HCT116 (cell line): ENCODE results near the gene SPATA3. TPM values are rescaled to one million over a fixed set of nuclear protein-coding genes. Genes with fewer than 3 reads are reported as not detected.

ENCODE experiments used
- ATAC-seq: fragments of 200-7000 bp; cut with Tn5 transposase; 2 replicates; pipeline ENCODE4 v1.9.1; 2020; ENCODE audit warnings: mild to moderate bottlenecking, moderate library complexity
- BruUV-seq: library from RNA; stranded (reverse); fragments of 400-500 nt; replicated peaks from 2 replicates; lab custom pipeline; 2021; lab: Mats Ljungman, UMichigan
- CTCF ChIA-PET: fragments of 300-600 bp; sonication (Branson Sonifier 250); formaldehyde crosslinking; loops from one replicate; lab custom pipeline; 2021; ENCODE audit warnings: antibody characterized with exemption; lab: Charles Lee
- POLR2A ChIA-PET: fragments of 300-600, 350-600 bp; sonication (Branson Sonifier 250); formaldehyde crosslinking; loops from one replicate; lab custom pipeline; 2021; ENCODE audit warnings: antibody characterized with exemption; lab: Charles Lee
- RAD21 ChIA-PET, 2 experiments: fragments of 300-600 bp; sonication (Branson Sonifier 250); formaldehyde crosslinking; loops; one replicate each; lab custom pipeline; 2023; ENCODE audit warnings: low total read pairs in 2 of 2; ENCODE audit not compliant: uncharacterized antibody in 2 of 2, unreplicated experiment in 2 of 2, low non-redundant PET in 1 of 2; lab: Charles Lee
- DNase-seq: peaks from one replicate; pipeline ENCODE4 v3.0.0-alpha.2; 2010; ENCODE audit warnings: low read depth, low spot score
- H2AFZ ChIP-seq: fragments of 200-600 bp; shearing (Covaris generic), sonication (generic); 2 replicates; pipeline ENCODE4 v1.6.1; 2017; ENCODE audit warnings: low read depth, mixed run types, mixed read lengths, antibody characterized with exemption, low read length; ENCODE audit not compliant: poor library complexity, severe bottlenecking
- H3K27ac ChIP-seq: 2 replicates; pipeline ENCODE4 v1.5.1; 2012; ENCODE audit warnings: low read depth, low read length
- H3K27me3 ChIP-seq: fragments of 200-600 bp; sonication (generic); 2 replicates; pipeline ENCODE4 v1.6.1; 2016; ENCODE audit warnings: mixed run types, low read length, mixed read lengths; ENCODE audit not compliant: insufficient read depth
- H3K36me3 ChIP-seq, 2 experiments: fragments of 200-500 bp in 1 of 2; fragments of 200-600 bp in 1 of 2; sonication (Bioruptor generic) in 1 of 2; sonication (generic) in 1 of 2; 2 replicates each; pipeline versions ENCODE4 v1.5.1 to v1.6.1; 2014 to 2016; ENCODE audit warnings: low read length in 2 of 2, inconsistent platforms in 1 of 2, mixed read lengths in 1 of 2, mixed run types in 1 of 2; ENCODE audit not compliant: insufficient read depth in 2 of 2, control insufficient read depth in 1 of 2
- H3K4me1 ChIP-seq, 2 experiments: fragments of 200-600 bp in 1 of 2; sonication (generic) in 1 of 2; 2 replicates each; pipeline versions ENCODE4 v1.5.1 to v1.6.1; 2012 to 2017; ENCODE audit warnings: low read length in 2 of 2, inconsistent platforms in 1 of 2, mild to moderate bottlenecking in 1 of 2, mixed read lengths in 1 of 2, mixed run types in 1 of 2, moderate library complexity in 1 of 2; ENCODE audit not compliant: insufficient read depth in 2 of 2, control insufficient read depth in 1 of 2
- H3K4me2 ChIP-seq: fragments of 200-600 bp; sonication (generic); 2 replicates; pipeline ENCODE4 v1.6.1; 2017; ENCODE audit warnings: mixed run types, low read length, mixed read lengths
- H3K4me3 ChIP-seq, 2 experiments: fragments of 200-600 bp in 1 of 2; sonication (generic) in 1 of 2; replicated peaks in 1 of 2; 2 replicates each; pipeline ENCODE4 v1.5.1; 2011 to 2016; ENCODE audit warnings: low read length in 2 of 2, control low read depth in 1 of 2, low read depth in 1 of 2, mild to moderate bottlenecking in 1 of 2, mixed read lengths in 1 of 2, mixed run types in 1 of 2
- H3K79me2 ChIP-seq: fragments of 200-600 bp; sonication (generic); 2 replicates; pipeline ENCODE4 v1.6.1; 2017; ENCODE audit warnings: mild to moderate bottlenecking, mixed run types, low read length, moderate library complexity, mixed read lengths; ENCODE audit not compliant: insufficient read depth
- H3K9ac ChIP-seq: fragments of 200-600 bp; sonication (generic); 2 replicates; pipeline ENCODE4 v1.6.1; 2016; ENCODE audit warnings: low read length, mixed read lengths
- H3K9me2 ChIP-seq: fragments of 200-600 bp; sonication (generic), shearing (Covaris generic); 2 replicates; pipeline ENCODE4 v1.6.1; 2017; ENCODE audit warnings: mixed run types, mild to moderate bottlenecking, moderate library complexity; ENCODE audit not compliant: insufficient read depth
- H3K9me3 ChIP-seq, 2 experiments: fragments of 200-500 bp in 1 of 2; fragments of 200-600 bp in 1 of 2; sonication (Bioruptor generic) in 1 of 2; sonication (generic) in 1 of 2; 2 replicates each; pipeline ENCODE4 v1.6.1; 2014 to 2017; ENCODE audit warnings: low read length in 2 of 2, mixed read lengths in 2 of 2, inconsistent platforms in 1 of 2, low read depth in 1 of 2, mild to moderate bottlenecking in 1 of 2, mixed run types in 1 of 2, moderate library complexity in 1 of 2; ENCODE audit not compliant: control insufficient read depth in 1 of 2, insufficient read depth in 1 of 2
- H4K20me1 ChIP-seq: fragments of 200-600 bp; sonication (generic), shearing (Covaris generic); 2 replicates; pipeline ENCODE4 v1.6.1; 2017; ENCODE audit warnings: mixed run types, mild to moderate bottlenecking, moderate library complexity; ENCODE audit not compliant: insufficient read depth
- CEBPB ChIP-seq: IDR thresholded peaks from 2 replicates; pipeline ENCODE4 v1.6.1; 2012; ENCODE audit warnings: low read depth
- ELF1 ChIP-seq: IDR thresholded peaks from 2 replicates; pipeline ENCODE4 v1.6.1; 2012; ENCODE audit warnings: low read depth, borderline replicate concordance
- EZH2 ChIP-seq: fragments of 200-600 bp; sonication (generic); IDR thresholded peaks from 2 replicates; pipeline ENCODE4 v1.6.1; 2017; ENCODE audit warnings: antibody characterized with exemption, mixed run types
- JUND ChIP-seq: IDR thresholded peaks from 2 replicates; pipeline ENCODE4 v1.6.1; 2012
- SP1 ChIP-seq: IDR thresholded peaks from 2 replicates; pipeline ENCODE4 v1.6.1; 2012; ENCODE audit warnings: low read depth
- SRF ChIP-seq: IDR thresholded peaks from 2 replicates; pipeline ENCODE4 v1.6.1; 2012; ENCODE audit warnings: low read depth
- ZBTB33 ChIP-seq: IDR thresholded peaks from 2 replicates; pipeline ENCODE4 v1.6.1; 2011; ENCODE audit warnings: mild to moderate bottlenecking, low read length, moderate library complexity; ENCODE audit not compliant: insufficient replicate concordance; ENCODE audit errors: extremely low read depth
- ZFX ChIP-seq: fragments of 450-650 bp; IDR thresholded peaks from 2 replicates; pipeline ENCODE4 v1.6.1; 2017
- ZNF274 ChIP-seq: fragments of 200-500 bp; sonication (Bioruptor generic); IDR thresholded peaks from 2 replicates; pipeline ENCODE4 v1.6.1; 2014; ENCODE audit warnings: mild to moderate bottlenecking, low read depth, low read length, inconsistent platforms
- intact Hi-C: fragments of 100-400 bp; cut with micrococcal nuclease; formaldehyde crosslinking; loops from 2 replicates; pipeline ENCODE4 v1.10.0; 2022
- total RNA-seq: library from RNA; stranded (reverse); gene quantifications from one replicate; pipeline ENCODE4 v1.2.1, GENCODE V29; 2021; ENCODE audit not compliant: unreplicated experiment
- TF ChIP-seq, protein P1 (sequence below): IDR thresholded peaks from 2 replicates; pipeline ENCODE4 v1.6.1; 2012
- TF ChIP-seq, protein P2 (sequence below): IDR thresholded peaks from 2 replicates; pipeline ENCODE4 v1.6.1; 2012

Gene SPATA3
- total RNA-seq, 1 experiment from 2014 or later, result not detected

DNA sequence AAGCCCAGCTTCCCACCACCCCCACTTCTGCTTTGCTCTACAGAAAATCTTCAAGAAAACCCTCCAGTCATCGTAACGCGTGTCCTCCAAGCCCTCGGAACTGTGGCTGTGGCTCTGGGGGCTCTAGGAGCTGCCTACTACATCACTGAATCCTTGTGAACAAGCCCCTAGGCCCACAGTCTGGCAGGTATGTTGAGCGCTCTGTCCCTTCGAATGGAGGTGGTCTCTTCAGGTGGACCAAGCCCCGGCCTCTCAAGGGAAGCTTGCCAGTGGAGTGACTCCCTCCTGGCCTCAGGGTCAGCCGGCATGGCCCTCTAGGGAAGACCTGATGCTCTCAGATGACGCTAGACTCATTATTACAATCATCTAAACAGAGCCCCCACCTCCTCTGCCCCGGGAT is 6.7 kb downstream of the SPATA3 start:
- no peak overlapping the region for H3K9ac ChIP-seq
- H4K20me1 ChIP-seq, result no peaks in the 10 kb centered on the region
- TF ChIP-seq SP1 (no peak), EZH2 (no peak), ZNF274 (no peak), SRF (no peak), ELF1 (no peak), ZBTB33 (no peak), ZFX (no peak), CEBPB (no peak), JUND (no peak)
- TF ChIP-seq, protein P1, sequence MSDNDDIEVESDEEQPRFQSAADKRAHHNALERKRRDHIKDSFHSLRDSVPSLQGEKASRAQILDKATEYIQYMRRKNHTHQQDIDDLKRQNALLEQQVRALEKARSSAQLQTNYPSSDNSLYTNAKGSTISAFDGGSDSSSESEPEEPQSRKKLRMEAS, result no peak
- TF ChIP-seq, protein P2, sequence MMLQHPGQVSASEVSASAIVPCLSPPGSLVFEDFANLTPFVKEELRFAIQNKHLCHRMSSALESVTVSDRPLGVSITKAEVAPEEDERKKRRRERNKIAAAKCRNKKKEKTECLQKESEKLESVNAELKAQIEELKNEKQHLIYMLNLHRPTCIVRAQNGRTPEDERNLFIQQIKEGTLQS, result no peak
- H3K4me2 ChIP-seq, result no peak overlapping the region
- ATAC-seq (no peak), DNase-seq (no peak)
- RAD21 ChIA-PET, result no interaction called here
- H3K9me2 ChIP-seq, result no peaks in the 10 kb centered on the region
- H3K36me3 ChIP-seq, result no peaks in the 10 kb centered on the region
- BruUV-seq, result no TSS peak
- H3K27me3 ChIP-seq, result peaks cover 13% of the 10 kb centered on the region; the same call in 1 of the 2 replicates
- H3K27ac ChIP-seq, result no peak overlapping the region
- POLR2A ChIA-PET, result no interaction called here
- no peaks in the 10 kb centered on the region; a peak in 1 of 4 replicates for H3K9me3 ChIP-seq
- no peaks in the 10 kb centered on the region for H3K79me2 ChIP-seq
- H2AFZ ChIP-seq, result no peak overlapping the region
- no peak overlapping the region for H3K4me3 ChIP-seq
- intact Hi-C loops, result no loop called here
- CTCF ChIA-PET, result no interaction called here
- no peaks in the 10 kb centered on the region for H3K4me1 ChIP-seq
